Measurements from ENCODE around the gene CTRL.
"Not testable (repeated sequence)": the region's sequence is repeated elsewhere in the genome, so short reads cannot be mapped to it uniquely, and the experiment has no call there.

CTRL gene

DNA sequence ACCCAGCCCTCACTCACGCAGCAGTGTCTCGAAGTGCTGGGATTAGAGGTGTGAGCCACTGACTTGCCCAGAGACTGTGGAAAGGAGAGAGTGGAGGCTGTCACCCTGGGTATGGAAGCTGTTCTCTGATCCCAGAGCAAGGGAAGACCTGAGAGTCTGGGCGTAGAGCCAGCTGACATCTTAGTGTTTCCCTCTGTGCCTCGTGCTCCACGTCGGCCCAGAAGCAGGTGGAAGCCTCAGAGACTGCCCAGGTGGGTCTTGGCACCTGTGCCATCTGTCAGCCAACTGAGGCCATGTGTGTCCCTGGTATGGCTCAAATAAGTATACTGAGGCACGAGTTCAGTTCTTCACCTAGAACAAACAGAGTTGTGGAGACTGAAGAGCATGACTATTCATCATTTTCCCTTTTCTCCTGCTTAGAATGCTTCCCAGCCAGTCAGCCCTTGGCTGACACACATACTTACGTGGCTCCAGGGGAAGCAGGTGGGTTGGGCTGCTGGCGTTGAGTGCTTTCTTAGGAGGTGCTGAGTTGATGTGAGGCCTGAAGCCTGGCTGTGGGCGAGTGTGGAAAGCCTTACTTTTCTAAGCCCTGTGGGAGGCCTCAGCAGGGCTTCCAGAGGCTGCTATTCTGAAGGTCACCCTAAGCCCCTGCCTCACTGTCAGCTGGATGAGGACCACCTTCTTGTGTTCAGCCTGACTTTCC, 8.1 kb downstream of the CTRL start:
- no peak for DNase-seq (ENCODE audit: low read depth)

DNA sequence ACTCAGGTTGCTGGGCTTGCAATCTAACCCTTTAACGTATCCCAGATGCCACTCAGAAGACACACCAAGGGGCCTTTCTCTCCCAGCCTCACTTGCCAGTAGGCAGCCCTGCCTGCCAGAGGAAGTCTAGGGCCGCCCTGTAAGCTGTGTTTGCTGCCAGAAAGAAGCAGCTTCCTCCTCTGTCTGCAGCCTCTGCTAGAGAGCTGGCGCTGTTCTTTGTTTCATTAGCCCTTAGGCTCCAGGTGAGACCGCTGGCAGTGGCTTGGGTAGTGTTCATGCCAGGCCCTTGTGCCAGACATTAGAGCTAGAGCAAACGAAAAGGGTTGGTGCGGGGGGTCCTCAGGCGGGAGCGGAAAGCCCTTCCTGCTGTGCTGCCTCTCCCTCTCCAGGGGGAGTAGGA, 8.9 kb downstream of the CTRL start:
- DNase-seq (ENCODE audit: low read depth): no peak

DNA sequence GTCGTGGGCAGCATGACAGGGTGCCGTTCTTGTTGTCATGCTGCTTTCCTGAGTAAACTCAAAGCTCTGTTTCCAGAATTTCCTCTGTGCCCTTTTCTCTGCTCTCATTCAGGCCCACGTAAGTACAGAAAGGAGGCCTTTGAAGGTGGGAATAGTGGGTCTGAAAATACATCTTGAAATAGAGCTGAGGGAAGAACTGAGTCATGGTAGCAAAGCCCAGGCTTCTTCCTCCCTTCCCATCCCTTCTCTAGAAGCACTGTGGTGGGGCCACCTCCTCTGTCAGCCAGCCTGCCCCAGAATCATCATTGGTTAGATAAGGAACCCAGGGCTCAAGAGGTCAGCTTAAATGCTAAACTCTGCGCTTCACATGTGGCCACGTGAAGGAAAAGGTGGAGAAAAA, 9.4 kb downstream of the CTRL start:
- DNase-seq (ENCODE audit: low read depth): no peak

DNA sequence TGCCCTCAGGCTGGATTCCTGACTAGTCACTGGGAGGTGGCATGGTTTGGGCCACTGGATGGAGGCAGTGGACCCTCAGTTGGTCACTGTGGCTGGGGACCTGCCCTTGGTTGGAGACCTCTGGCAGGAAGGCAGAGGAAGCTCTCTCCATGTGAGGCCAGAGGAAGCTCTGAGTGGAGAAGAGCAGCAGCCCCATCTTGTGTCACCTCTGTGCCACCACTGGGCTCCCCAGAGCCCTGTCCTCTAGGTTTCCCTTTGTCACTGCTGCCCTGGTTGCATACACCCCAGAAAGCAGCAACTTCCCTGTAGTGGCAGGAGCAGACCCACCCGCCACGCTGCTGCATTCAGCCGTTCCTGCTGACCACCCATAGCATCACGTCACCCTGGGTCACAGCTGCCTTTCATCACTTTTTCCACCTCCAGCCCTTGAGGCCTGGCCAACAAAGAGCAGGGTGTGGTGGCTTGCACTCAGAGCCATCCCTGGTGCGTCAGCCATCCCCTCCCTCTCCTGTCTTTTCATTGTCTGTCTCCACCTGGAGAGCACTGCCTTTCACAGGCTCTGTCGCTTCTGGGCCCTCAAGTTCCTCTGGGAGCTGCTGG, 11.9 kb downstream of the CTRL start:
- DNase-seq (ENCODE audit: low read depth): no peak

DNA sequence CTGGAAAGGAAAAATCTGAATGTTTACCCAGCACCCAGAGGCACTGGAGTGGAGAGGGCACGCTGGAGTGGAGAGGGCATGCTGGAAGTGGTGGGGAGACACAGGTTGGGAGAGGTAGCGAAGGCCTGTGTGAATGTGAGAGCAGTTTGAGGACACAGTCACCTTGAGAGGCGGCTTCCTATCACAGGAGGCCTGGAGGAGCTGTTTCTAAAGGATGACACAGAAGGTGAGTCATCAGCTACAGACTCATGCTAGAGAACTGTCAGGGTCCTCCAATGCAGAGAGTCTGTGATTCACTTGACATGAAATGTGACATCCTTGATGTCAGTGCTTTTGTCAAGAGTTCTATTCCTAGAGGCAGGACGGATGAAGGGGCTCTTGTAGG, 13.8 kb downstream of the CTRL start:
- peak; percentile 62 for DNase-seq (ENCODE audit: low read depth)

DNA sequence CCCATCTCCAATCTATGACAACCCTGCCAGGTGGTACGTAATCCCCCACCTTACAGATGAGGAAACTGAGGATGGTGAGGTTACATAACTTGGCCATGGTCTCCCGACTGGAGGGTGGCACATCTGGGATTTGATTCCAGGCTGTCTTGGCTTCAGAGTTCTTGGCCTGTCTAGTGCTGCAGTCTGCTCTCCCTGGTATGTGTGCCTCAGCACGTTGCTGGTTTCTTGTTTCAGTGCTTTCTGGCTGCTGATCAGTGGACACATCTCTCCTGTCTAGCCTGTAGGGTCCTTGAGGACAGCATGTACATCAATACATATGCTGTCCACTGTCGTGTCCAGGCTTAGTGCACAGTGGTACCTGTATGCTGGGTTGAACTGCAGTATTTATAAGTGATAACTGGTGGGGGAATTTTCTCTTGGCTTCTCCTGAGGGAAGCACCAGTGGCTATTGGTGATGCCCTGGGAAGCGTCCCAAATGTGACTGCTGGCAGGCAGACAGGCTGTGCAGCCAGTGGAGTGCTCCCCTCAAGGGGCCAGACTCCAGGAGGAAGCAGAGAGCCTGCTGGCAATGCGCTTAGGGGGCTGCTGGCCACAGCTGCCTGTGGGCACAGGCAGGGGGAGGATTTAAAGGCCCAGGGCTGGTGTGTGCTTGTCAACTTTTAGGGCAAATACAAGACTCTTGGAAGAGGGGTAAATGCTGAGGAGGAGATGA, 14.4 kb downstream of the CTRL start:
- no peak for DNase-seq (ENCODE audit: low read depth)

DNA sequence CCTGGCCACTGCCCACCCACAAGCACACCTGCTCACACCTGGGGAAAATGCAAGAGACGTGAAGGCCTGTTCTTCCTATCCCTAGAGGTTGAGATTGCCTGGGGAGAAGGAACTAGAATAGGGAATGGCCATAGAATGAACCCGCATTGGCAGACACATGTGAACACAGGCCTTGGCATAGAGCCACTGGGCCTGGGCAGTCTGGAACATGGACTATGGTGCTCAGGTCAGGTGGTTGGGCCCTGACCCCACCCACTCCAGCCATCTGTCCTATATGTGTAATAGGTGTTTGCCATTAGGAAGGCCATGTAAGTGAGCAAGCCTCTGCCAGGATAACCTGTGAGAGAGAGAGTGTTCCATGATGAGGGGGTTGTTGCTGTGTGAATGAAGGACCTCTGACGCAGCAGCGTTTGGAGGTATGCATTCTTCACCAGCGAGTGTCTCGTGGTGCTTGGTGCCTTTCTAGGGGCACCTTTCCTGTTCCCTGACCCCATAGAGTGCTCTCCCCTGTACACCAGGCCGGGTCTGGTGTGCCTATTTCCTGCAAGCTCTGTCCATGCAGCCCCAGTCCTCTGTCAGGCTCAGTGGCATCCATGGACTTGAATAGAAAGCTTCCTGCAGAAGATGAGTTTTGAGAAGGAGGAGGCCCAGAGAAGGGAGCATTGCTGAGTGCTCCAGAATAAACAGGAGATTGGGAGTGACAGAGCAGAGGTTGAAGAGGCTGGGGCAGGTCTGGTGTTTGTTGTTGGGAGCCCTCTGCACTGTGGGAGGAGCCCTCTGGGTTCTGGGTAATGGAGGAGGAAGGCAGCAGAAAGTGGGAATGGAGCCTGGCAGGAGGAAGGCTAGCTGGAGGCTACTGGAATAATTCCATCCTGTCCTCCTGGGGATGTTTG, 15.6 kb downstream of the CTRL start:
- no peak for DNase-seq (ENCODE audit: low read depth)

DNA sequence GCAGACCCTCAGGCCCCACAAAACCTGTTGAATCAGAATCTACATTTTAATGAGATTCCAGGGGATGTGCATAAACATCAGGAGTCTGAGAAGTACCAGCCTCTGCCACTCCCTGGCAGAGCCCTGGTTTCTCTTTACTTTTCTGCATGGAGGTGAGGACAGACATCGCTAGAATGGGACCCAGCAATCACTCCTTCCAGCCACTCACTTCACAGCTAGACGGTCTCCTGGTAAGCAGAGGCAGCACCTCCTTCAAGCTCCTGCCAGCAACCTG, 16.2 kb downstream of the CTRL start:
- DNase-seq (ENCODE audit: low read depth): not testable (repeated sequence)

DNA sequence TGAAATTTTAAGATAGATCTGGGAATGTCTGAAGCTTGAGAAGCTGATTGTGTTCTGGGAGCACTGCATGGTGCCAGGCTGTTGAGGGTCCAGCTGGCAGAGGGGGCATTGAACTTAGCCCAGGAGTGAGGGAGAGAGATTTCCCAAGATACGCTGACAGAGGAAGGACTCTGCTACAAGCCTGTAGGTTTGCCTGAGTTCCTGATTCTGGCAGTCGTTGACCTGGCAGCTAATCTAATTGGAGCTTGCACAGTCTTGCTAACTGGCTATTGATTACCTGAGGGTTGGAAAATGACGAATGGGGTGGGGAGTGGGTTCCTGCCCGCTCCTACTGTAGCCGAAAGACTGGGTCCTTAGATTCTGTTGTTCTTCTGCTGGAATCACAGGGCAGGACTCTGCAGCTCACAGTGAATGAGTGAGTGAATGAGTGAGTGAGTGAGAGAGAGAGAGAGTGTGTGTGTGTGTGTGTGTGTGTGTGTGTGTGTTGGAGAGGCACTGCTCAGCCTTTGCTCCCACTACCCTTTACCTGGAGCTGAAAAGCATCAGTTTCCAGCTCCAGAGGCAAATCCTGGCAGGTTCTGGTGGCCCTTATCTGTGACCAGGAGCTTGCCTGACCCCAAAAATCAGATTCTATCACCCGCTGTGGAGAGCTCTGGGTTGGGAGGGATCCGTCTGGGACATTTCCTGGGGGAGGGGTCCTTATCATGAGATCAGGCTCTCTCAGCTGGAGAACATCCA, 16.7 kb downstream of the CTRL start:
- no peak for DNase-seq (ENCODE audit: low read depth)

DNA sequence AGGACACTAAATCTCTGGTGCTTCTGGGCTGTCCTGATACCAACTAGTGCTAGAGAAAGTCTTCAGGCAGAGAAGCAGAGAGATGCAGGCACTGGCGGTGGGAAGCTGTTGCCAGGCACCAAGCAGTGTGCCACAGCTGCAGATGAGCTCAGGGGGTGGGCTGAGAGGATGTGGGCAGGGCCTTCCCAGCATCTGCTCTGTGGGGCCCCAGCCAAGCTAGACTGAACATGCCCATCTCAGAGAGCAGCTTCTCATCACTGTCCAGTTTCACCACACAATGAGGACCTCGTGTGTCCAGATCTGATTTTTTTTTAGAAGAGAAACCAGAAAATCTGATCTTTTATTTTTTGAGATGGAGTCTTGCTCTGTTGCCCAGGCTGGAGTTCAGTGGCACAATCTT, 21.5 kb downstream of the CTRL start:
- no peak for DNase-seq (ENCODE audit: low read depth)

DNA sequence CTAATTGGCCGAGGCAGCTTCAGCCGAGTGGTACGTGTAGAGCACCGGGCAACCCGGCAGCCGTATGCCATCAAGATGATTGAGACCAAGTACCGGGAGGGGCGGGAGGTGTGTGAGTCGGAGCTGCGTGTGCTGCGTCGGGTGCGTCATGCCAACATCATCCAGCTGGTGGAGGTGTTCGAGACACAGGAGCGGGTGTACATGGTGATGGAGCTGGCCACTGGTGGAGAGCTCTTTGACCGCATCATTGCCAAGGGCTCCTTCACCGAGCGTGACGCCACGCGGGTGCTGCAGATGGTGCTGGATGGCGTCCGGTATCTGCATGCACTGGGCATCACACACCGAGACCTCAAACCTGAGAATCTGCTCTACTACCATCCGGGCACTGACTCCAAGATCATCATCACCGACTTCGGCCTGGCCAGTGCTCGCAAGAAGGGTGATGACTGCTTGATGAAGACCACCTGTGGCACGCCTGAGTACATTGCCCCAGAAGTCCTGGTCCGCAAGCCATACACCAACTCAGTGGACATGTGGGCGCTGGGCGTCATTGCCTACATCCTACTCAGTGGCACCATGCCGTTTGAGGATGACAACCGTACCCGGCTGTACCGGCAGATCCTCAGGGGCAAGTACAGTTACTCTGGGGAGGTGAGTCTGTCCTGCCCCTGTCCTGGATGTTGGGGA, 22.5 kb downstream of the CTRL start:
- DNase-seq (ENCODE audit: low read depth): no peak

DNA sequence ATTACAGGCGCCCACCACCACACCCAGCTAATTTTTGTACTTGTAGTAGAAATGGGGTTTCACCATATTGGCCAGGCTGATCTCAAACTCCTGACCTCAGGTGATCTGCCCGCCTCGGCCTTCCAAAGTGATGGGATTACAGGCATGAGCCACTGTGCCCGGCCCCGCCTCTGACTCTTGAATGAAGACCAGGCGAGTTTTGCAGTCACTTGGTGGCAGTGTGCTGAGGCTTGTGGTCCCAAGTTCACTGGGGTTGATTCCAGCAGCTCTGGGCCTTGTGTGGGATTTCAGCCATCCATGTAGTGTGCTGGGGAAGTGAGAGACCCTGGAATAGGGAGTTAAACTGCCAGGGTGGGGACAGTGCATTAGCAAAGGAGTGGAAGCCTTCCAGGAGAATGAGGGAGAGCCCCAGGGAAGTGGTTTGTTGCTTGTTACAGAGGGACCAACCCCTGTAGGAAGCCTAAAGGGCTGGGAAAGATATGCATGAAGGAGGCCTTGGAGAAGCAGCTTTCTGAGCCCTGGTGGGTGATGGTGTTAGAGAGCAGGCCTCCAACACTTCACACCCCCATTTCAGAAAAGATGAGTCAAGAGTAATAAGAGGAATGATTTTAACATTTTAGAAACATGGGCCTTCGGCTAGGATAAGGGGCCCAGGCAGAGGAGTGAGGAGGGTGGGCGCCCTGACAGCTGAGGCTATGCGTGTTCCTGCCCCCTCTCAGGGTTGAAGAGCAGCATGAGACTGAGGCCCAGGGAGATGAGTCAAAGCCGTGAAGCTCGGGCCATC, 24.1 kb downstream of the CTRL start:
- no peak for DNase-seq (ENCODE audit: low read depth)

DNA sequence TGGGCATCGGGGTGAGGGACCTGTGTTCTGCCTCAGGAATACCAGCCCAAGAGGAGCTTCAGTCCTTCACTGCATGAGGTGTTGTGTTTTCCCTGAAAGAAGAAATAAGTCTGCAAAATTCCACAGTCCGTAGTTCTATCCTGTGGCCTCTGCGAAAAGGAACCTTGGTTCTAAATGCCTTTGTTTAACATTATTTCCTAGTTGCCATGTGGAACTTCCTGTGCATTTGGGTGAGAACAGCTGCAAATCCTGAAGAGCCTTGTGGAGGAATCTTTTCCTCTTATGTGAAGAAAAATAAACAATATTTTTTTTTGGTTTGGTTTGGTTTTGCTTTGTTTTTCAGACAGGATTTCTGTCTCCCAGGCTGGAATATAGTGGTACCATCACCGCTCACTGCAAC, 28.8 kb downstream of the CTRL start:
- DNase-seq (ENCODE audit: low read depth): no peak

DNA sequence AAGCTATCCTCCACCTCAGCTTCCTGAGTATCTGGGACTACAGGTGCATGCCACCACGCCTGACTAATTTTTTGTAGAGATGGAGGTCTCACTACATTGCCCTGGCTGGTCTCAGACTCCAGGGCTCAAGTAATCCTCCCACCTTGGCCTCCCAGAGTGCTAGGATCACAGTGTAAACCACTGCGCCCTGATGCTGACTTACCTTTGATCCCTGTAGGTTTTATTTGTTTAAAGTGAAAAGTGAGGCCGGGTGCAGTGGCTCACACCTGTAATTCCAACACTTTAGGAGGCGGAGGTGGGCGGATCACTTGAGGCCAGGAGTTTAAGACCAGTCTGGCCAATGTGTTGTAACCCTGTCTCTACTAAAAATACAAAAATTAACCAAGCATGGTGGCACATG, 29.9 kb downstream of the CTRL start:
- DNase-seq (ENCODE audit: low read depth): no peak

DNA sequence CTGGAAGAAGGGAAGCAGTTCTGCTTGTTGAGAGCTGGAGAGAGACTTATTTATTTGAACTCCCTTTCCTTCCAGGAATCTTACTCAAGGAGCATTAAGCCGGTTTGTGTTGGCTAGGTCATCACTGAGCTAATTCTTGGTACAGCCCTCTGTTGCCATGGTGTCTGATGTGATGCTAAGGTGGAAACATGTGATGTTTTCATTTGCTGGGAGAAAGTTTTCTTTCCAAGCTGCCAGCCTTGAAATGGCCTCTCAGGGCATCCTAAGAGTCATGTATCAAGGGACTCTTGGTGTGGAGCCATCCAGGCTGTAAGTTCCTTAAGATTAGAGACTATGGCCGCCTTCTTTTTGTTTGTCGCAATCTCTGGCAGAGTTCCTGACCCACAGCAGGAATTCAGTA, 34.4 kb downstream of the CTRL start:
- DNase-seq (ENCODE audit: low read depth): peak; percentile 92

DNA sequence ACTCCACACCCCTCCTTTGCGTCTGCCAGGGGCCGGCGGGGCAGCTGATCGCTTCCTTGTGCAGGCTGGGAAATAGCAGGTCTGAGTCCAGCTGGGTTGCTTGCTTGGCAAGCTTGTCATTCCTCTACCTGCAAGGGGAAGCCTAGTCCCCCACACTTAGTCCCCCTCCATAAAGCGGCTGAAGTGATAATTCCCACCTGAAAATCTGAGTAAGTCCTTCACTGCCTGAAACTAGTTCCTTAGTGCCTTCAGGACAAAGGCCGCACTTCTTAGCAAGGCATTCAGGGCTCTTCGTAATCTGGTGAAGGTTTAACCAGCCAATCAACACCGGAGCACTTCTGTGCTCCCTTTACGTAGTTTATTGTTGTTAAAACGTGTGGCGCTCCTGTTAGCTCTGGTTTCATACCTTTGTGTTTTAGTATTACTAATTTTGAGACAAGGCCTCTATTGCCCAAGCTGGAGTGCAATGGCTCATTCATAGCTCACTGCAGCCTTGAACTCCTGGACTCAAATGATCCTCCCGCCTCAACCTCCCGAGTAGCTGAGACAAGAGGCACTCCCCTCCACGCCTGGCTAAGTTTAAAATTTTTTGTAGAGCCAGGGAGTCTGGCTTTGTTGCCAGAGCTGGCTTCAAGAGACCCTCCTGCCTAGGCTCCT, 37.8 kb downstream of the CTRL start:
- no peak for DNase-seq (ENCODE audit: low read depth)

DNA sequence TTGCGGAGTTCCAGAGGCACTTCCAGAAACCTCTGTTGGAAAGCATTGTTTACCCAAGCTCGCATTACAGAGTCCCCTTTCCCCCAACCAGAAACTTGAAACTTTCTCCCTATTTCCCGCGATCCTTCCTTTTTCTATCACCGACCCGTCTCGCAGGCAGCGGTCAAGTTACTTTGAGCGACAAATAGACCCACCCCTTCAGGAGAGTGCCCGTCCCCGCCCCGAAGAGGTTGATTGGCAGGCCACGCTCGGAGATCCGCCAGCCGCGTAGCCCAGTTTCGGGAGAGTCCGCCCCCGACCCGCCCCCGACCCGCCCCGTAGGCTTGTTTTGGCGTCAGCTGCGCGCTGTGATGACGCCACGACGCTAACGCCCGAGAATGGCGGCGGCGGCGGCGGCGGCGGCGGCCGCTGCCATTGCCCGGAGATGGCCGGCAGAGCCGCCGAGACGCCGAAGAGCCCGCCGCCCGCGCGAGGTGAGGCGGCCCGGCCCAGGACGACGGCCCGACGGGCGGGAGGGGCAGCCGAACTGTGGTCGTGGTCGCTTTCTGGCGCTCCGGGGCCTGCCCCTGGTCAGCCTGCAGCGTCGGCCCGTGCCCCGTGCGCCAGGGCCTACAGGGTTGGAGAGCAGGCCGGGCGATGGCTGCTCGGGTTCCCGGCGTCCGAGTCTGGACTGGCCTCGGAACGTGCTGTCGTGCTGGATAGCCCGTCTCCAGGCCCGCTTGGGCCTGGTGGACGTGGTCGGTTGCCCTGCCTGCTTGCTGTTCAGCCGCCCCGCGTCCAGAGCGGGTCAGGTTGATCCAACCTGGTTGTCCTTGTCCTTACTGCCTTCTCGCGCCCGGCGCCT, 38.5 kb downstream of the CTRL start, which contains the start of gene PSKH1:
PSKH1 (plus strand) TSS at position 356 of the 844 bp plus-strand sequence. CDS start 15,496 bp downstream, outside the sequence.
- peak; percentile 90 for DNase-seq (ENCODE audit: low read depth)

DNA sequence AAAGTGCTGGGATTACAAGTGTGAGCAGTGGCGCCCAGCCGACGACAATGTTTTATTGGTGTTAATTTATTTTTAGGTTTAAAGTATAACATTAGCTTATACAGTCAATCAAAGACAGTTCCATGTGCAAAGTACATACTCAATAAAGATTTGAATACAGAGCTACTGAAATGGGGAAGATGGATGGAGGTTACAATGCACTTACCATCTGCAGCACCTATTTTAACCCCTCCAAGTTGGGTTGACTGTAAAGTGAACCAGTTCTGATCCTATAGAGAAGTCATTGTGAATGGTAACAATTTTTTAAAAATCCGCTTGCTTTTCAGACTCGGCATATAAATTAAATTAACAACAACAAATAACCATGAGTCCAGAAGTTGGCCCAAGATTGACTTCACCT, 39.3 kb downstream of the CTRL start:
- no peak for DNase-seq (ENCODE audit: low read depth)

DNA sequence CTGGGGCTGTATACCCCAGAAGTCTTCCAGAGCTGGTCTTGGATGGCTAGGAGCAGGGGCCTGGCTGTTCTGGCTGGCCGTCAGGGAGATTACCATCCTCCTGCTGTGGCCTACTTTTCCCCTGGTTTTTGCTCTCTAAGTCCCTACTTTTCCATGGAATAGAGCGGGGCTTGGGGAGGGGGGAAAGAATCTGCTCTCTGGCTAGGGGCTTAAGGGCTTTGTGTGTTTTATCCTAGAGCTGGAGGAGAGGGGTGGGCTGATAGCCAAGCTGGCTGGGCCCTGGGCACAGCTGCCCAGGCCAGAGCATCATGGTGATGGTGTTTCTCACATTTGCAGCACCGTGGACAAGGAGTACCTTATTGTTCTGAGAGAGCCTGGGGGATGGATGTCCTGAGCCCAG, 43.3 kb downstream of the CTRL start:
- no peak for DNase-seq (ENCODE audit: low read depth)

Measured in stromal cell of bone marrow (primary cell).